ENCODE measurements around the gene WBP2.

DNA sequence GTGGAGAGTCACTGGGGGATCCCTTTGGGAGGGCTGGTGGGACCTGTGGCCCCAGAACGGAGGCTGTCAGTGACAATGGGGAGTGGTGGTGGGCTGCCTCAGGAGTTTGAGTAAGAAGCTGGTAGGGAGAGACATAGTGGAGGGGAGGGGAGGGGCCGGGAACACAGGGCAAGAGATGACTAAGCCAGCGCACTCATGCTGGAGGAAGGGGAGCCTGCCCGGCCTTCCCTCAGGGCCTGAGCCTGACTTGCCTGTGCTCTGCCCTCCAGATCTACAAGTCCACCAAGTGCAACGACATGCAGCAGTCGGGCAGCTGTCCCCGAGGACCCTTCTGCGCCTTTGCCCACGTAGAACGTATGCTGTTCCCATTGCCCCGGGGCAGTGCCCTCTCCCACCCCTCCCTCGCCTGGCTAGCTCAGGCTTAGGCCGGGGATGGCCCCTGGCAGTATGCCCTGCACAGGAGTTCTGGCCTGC, 40.2 kb downstream of the WBP2 start:
- TF ChIP-seq POLR2A (IDR thresholded peaks at IDR 0.05; ENCODE audit: extremely low read depth, insufficient read length) = no peak
- TF ChIP-seq, protein P1, sequence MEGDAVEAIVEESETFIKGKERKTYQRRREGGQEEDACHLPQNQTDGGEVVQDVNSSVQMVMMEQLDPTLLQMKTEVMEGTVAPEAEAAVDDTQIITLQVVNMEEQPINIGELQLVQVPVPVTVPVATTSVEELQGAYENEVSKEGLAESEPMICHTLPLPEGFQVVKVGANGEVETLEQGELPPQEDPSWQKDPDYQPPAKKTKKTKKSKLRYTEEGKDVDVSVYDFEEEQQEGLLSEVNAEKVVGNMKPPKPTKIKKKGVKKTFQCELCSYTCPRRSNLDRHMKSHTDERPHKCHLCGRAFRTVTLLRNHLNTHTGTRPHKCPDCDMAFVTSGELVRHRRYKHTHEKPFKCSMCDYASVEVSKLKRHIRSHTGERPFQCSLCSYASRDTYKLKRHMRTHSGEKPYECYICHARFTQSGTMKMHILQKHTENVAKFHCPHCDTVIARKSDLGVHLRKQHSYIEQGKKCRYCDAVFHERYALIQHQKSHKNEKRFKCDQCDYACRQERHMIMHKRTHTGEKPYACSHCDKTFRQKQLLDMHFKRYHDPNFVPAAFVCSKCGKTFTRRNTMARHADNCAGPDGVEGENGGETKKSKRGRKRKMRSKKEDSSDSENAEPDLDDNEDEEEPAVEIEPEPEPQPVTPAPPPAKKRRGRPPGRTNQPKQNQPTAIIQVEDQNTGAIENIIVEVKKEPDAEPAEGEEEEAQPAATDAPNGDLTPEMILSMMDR (IDR thresholded peaks at IDR 0.05; ENCODE audit: low read depth, low read length) = no peak
- TF ChIP-seq, protein P2, sequence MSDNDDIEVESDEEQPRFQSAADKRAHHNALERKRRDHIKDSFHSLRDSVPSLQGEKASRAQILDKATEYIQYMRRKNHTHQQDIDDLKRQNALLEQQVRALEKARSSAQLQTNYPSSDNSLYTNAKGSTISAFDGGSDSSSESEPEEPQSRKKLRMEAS (IDR thresholded peaks at IDR 0.05; ENCODE audit: low read depth, low read length) = no peak
- TF ChIP-seq MYC (IDR thresholded peaks at IDR 0.05; ENCODE audit: low read depth, low read length) = no peak

Data from NB4 (cell line).